HFF-Myc (cell line): ENCODE measurements around the gene NDNF.

Experiments
- DNase-seq: peaks from one replicate; pipeline ENCODE4 v3.0.0-alpha.2; 2011; ENCODE audit warnings: low read depth; ENCODE audit errors: extremely low read depth
- H3K4me3 ChIP-seq: replicated peaks from 2 replicates; pipeline ENCODE4 v1.5.1; 2011; ENCODE audit warnings: low read depth, mild to moderate bottlenecking, control low read depth, low read length
- CTCF ChIP-seq: IDR thresholded peaks from 2 replicates; pipeline ENCODE4 v1.5.1; 2012; ENCODE audit warnings: mild to moderate bottlenecking, low read depth, low read length, control low read depth; ENCODE audit errors: missing control alignments

Gene NDNF

GRCh38 chr4:121026034-121026433 lies 46.3 kb downstream of the NDNF start:
- TF ChIP-seq CTCF: no peak
- H3K4me3 ChIP-seq: no peak overlapping the region
- no peak for DNase-seq

- DNase-seq: no peak
- H3K4me3 ChIP-seq: no peak overlapping the region
- no peak for TF ChIP-seq CTCF
These were observed 46.8 kb downstream of the NDNF start for GRCh38 chr4:121025540-121025939.

- H3K4me3 ChIP-seq: no peak overlapping the region
- no peak for DNase-seq
- TF ChIP-seq CTCF: no peak
These were observed 53.8 kb downstream of the NDNF start for GRCh38 chr4:121018543-121018942.

- no peak for DNase-seq
- H3K4me3 ChIP-seq: no peak overlapping the region
- no peak for TF ChIP-seq CTCF
These were observed 55.7 kb downstream of the NDNF start for GRCh38 chr4:121016611-121017010.

- no peak for TF ChIP-seq CTCF
- DNase-seq: no peak
- H3K4me3 ChIP-seq: no peak overlapping the region
These were observed 56.9 kb downstream of the NDNF start for GRCh38 chr4:121015421-121015820.

GRCh38 chr4:121014544-121014943 lies 57.8 kb downstream of the NDNF start:
- TF ChIP-seq CTCF: no peak
- DNase-seq: no peak
- no peak overlapping the region for H3K4me3 ChIP-seq

GRCh38 chr4:121011780-121012340 lies 60.5 kb downstream of the NDNF start:
- H3K4me3 ChIP-seq: no peak overlapping the region
- no peak for DNase-seq
- no peak for TF ChIP-seq CTCF
